Neural crest cell (in vitro differentiated cells): ENCODE measurements around the gene TRABD2B. TPM values are rescaled to one million over a fixed set of nuclear protein-coding genes. Genes with fewer than 3 reads are reported as not detected.

Experiments
- DNase-seq: peaks from one replicate; pipeline ENCODE4 v3.0.0; 2021; ENCODE audit warnings: low read depth, mixed read lengths, low spot score
- H3K27ac Mint-ChIP-seq: one replicate; pipeline ENCODE4 v1.8.0; 2021; ENCODE audit warnings: mild to moderate bottlenecking, mixed read lengths; ENCODE audit not compliant: unreplicated experiment
- H3K27me3 Mint-ChIP-seq: 2 replicates; pipeline ENCODE4 v1.8.0; 2021; ENCODE audit warnings: low read depth, mild to moderate bottlenecking, mixed read lengths
- H3K36me3 Mint-ChIP-seq: 2 replicates; pipeline ENCODE4 v1.8.0; 2021; ENCODE audit warnings: low read depth, mild to moderate bottlenecking, mixed read lengths
- H3K4me1 Mint-ChIP-seq: 2 replicates; pipeline ENCODE4 v1.8.0; 2021; ENCODE audit warnings: mixed read lengths
- H3K4me3 Mint-ChIP-seq: one replicate; pipeline ENCODE4 v1.8.0; 2021; ENCODE audit warnings: mild to moderate bottlenecking, mixed read lengths
- H3K9me3 Mint-ChIP-seq: 2 replicates; pipeline ENCODE4 v1.8.0; 2021; ENCODE audit warnings: mixed read lengths
- CTCF ChIP-seq: fragments of 200-600 bp; sonication (generic); conservative IDR thresholded peaks from 2 replicates; pipeline ENCODE4 v1.5.0; 2021; ENCODE audit warnings: antibody characterized with exemption, mild to moderate bottlenecking
- total RNA-seq: library from RNA; stranded (reverse); gene quantifications from 2 replicates; pipeline ENCODE4 v1.2.1, GENCODE V29; 2021

The TRABD2B gene
- total RNA-seq, 1 donor from 2014 or later, result 0.49 TPM

GRCh38 chr1:47913225-47913823, 83.9 kb downstream of the TRABD2B start:
- Mint-ChIP-seq H3K27ac (peak overlapping the region; percentile 37), H3K27me3 (peaks cover 14% of the 10 kb centered on the region)

GRCh38 chr1:47912756-47913155, 84.4 kb downstream of the TRABD2B start:
- H3K4me3 Mint-ChIP-seq, result no peak overlapping the region
- TF ChIP-seq CTCF, result no peak
- peaks cover 16% of the 10 kb centered on the region for H3K27me3 Mint-ChIP-seq
- H3K36me3 Mint-ChIP-seq, result no peaks in the 10 kb centered on the region
- no peak for DNase-seq
- H3K9me3 Mint-ChIP-seq, result no peaks in the 10 kb centered on the region
- H3K27ac Mint-ChIP-seq, result peak overlapping the region; percentile 37
- H3K4me1 Mint-ChIP-seq, result peaks cover 41% of the 10 kb centered on the region

More at GRCh38 chr1:47913225-47913823, 83.9 kb downstream of the TRABD2B start:
- H3K9me3 Mint-ChIP-seq, result no peaks in the 10 kb centered on the region
- no peak for TF ChIP-seq CTCF
- H3K4me1 Mint-ChIP-seq, result peaks cover 41% of the 10 kb centered on the region
- DNase-seq, result no peak
- H3K4me3 Mint-ChIP-seq, result no peak overlapping the region
- H3K36me3 Mint-ChIP-seq, result no peaks in the 10 kb centered on the region

- Mint-ChIP-seq H3K27ac (no peak overlapping the region), H3K27me3 (peaks cover 23% of the 10 kb centered on the region), H3K36me3 (no peaks in the 10 kb centered on the region), H3K4me3 (no peak overlapping the region), H3K9me3 (no peaks in the 10 kb centered on the region), H3K4me1 (peaks cover 45% of the 10 kb centered on the region)
- no peak for DNase-seq
- no peak for TF ChIP-seq CTCF
Measured at GRCh38 chr1:47911892-47912291, 85.3 kb downstream of the TRABD2B start.

GRCh38 chr1:47911424-47911823, 85.8 kb downstream of the TRABD2B start:
- Mint-ChIP-seq H3K4me3 (no peak overlapping the region), H3K9me3 (no peaks in the 10 kb centered on the region), H3K4me1 (peaks cover 50% of the 10 kb centered on the region), H3K36me3 (no peaks in the 10 kb centered on the region), H3K27me3 (peaks cover 26% of the 10 kb centered on the region), H3K27ac (no peak overlapping the region)
- DNase-seq, result no peak
- TF ChIP-seq CTCF, result no peak

- Mint-ChIP-seq H3K4me3 (no peak overlapping the region), H3K36me3 (no peaks in the 10 kb centered on the region), H3K9me3 (no peaks in the 10 kb centered on the region), H3K4me1 (peaks cover 32% of the 10 kb centered on the region), H3K27ac (peak overlapping the region; percentile 68), H3K27me3 (peaks cover 35% of the 10 kb centered on the region)
- no peak for TF ChIP-seq CTCF
- no peak for DNase-seq
Measured at GRCh38 chr1:47908258-47908657, 88.9 kb downstream of the TRABD2B start.
